Ovary (tissue), 3 donors: ENCODE data around the gene TCHP.

ENCODE experiments used
- EP300 ChIP-seq: sonication (generic); formaldehyde crosslinking; IDR thresholded peaks from one replicate; pipeline ENCODE4 v1.6.1; 2017; ENCODE audit warnings: antibody characterized with exemption
- POLR2A ChIP-seq: fragments of 450-650 bp; IDR thresholded peaks from one replicate; pipeline ENCODE4 v1.6.1; 2017; ENCODE audit warnings: antibody characterized with exemption, mild to moderate bottlenecking, moderate library complexity
- TF ChIP-seq, protein P1 (sequence below), 3 donors: fragments of 450-650 bp in 2 of 3; fragments of 200-600 bp in 1 of 3; IDR thresholded peaks; one replicate each; pipeline versions ENCODE4 v1.5.1 to v1.8.0; 2016 to 2022; ENCODE audit warnings: antibody characterized with exemption in 3 of 3, mild to moderate bottlenecking in 1 of 3
- donor health status: DM: no; HTN: no; CAD: no.

DNA sequence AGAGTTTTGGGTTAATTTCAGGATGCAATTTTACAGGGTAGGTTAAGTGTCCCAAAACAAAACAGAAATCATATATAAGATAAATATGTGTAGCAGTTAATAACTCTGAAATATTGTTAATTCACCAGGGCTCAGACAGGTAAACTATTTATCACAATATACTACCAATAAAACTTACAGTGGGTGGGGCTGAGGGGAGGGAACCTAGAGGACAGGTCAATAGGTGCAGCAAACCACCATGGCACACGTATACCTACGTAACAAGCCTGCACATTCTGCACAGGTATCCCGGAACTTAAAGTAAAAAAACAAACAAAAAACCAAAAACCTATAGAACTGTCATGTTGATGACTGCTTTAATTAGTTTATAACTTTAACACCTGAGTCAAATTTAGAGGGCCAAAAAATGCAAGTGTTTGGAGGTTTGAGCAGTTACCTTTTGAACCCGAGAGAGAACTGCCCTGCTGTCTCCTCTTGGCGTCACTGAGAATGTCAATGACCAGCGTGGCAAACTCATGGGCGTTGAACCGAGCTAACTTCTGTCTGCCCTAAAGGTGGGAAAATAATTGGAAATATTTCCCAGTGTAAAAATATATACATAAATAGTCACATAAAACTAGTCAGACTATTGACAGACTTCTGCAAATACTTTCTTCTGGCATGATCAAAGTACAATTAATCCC is 59.5 kb downstream of the TCHP start:
- TF ChIP-seq POLR2A, result no peak
- no peak for TF ChIP-seq EP300
- TF ChIP-seq, protein P1, sequence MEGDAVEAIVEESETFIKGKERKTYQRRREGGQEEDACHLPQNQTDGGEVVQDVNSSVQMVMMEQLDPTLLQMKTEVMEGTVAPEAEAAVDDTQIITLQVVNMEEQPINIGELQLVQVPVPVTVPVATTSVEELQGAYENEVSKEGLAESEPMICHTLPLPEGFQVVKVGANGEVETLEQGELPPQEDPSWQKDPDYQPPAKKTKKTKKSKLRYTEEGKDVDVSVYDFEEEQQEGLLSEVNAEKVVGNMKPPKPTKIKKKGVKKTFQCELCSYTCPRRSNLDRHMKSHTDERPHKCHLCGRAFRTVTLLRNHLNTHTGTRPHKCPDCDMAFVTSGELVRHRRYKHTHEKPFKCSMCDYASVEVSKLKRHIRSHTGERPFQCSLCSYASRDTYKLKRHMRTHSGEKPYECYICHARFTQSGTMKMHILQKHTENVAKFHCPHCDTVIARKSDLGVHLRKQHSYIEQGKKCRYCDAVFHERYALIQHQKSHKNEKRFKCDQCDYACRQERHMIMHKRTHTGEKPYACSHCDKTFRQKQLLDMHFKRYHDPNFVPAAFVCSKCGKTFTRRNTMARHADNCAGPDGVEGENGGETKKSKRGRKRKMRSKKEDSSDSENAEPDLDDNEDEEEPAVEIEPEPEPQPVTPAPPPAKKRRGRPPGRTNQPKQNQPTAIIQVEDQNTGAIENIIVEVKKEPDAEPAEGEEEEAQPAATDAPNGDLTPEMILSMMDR (IDR thresholded peaks at IDR 0.05), result no peak
